GM23248 (cell line): ENCODE measurements around the gene STAT5A. TPM values are rescaled to one million over a fixed set of nuclear protein-coding genes. Genes with fewer than 3 reads are reported as not detected.
"Not testable (repeated sequence)": the region's sequence is repeated elsewhere in the genome, so short reads cannot be mapped to it uniquely, and the experiment has no call there.

Experiments
- DNase-seq: peaks from one replicate; pipeline ENCODE4 v3.0.0-alpha.2; 2015
- H2AFZ ChIP-seq: fragments of 200-600 bp; sonication (generic); 2 replicates; pipeline ENCODE4 v1.6.1; 2016; ENCODE audit warnings: antibody characterized with exemption
- H3F3A ChIP-seq: fragments of 200-600 bp; sonication (generic); 2 replicates; pipeline ENCODE4 v1.6.1; 2016; ENCODE audit warnings: mild to moderate bottlenecking, antibody characterized with exemption, mixed run types; ENCODE audit not compliant: insufficient read depth
- H3K27ac ChIP-seq: fragments of 200-600 bp; sonication (generic); 2 replicates; pipeline ENCODE4 v1.5.1; 2016; ENCODE audit warnings: mild to moderate bottlenecking
- H3K27me3 ChIP-seq: fragments of 200-600 bp; sonication (generic); replicated peaks from 2 replicates; pipeline ENCODE4 v1.6.1; 2016; ENCODE audit warnings: mild to moderate bottlenecking; ENCODE audit not compliant: insufficient read depth
- H3K36me3 ChIP-seq: fragments of 200-600 bp; sonication (generic); 2 replicates; pipeline ENCODE4 v1.6.1; 2016; ENCODE audit warnings: low read depth, mild to moderate bottlenecking
- H3K4me1 ChIP-seq: fragments of 200-600 bp; sonication (generic); 2 replicates; pipeline ENCODE4 v1.6.1; 2016; ENCODE audit warnings: mild to moderate bottlenecking; ENCODE audit not compliant: insufficient read depth
- H3K4me2 ChIP-seq: fragments of 200-600 bp; sonication (generic); one replicate; pipeline ENCODE4 v1.6.1; 2016; ENCODE audit warnings: mild to moderate bottlenecking; ENCODE audit not compliant: unreplicated experiment
- H3K4me3 ChIP-seq: fragments of 200-600 bp; sonication (generic); 2 replicates; pipeline ENCODE4 v1.5.1; 2016; ENCODE audit warnings: mild to moderate bottlenecking
- H3K79me2 ChIP-seq: fragments of 200-600 bp; sonication (generic); 2 replicates; pipeline ENCODE4 v1.6.1; 2016; ENCODE audit warnings: mild to moderate bottlenecking; ENCODE audit not compliant: insufficient read depth
- H3K9ac ChIP-seq: fragments of 200-600 bp; sonication (generic); 2 replicates; pipeline ENCODE4 v1.6.1; 2016; ENCODE audit warnings: mild to moderate bottlenecking
- H3K9me2 ChIP-seq: fragments of 200-600 bp; sonication (generic); 2 replicates; pipeline ENCODE4 v1.6.1; 2016; ENCODE audit warnings: mixed run types, mild to moderate bottlenecking, moderate library complexity; ENCODE audit not compliant: insufficient read depth
- H3K9me3 ChIP-seq: fragments of 200-600 bp; sonication (generic); one replicate; pipeline ENCODE4 v1.6.1; 2017; ENCODE audit warnings: low read depth
- H4K20me1 ChIP-seq: fragments of 200-600 bp; sonication (generic); 2 replicates; pipeline ENCODE4 v1.6.0; 2016; ENCODE audit not compliant: insufficient read depth
- EZH2 ChIP-seq: fragments of 200-600 bp; sonication (generic); IDR thresholded peaks from 2 replicates; pipeline ENCODE4 v1.6.1; 2018; ENCODE audit warnings: antibody characterized with exemption, mild to moderate bottlenecking; ENCODE audit not compliant: insufficient read depth, poor library complexity, severe bottlenecking
- EZH2phosphoT487 ChIP-seq: fragments of 200-600 bp; sonication (generic); IDR thresholded peaks from 2 replicates; pipeline ENCODE4 v1.6.1; 2018; ENCODE audit warnings: antibody characterized with exemption, moderate library complexity, mild to moderate bottlenecking, low read depth; ENCODE audit not compliant: insufficient read depth
- WGBS, 2 experiments: methylation state at CpG; one replicate each; pipeline ENCODE4 v1.1.6; 2015 to 2017; ENCODE audit warnings: low lambda C conversion rate in 2 of 2, low coverage in 1 of 2; ENCODE audit errors: missing lambda C conversion rate in 2 of 2; 5-methylcytosine and 5-hydroxymethylcytosine counted together
- in situ Hi-C: fragments of 300-500 bp; cut with MboI; formaldehyde crosslinking; loops from 2 replicates; pipeline ENCODE4 v1.15.0; 2020
- polyA plus RNA-seq: library from polyadenylated mRNA; unstranded; fragments of >200 nt; fragmentation: Nextera tagmentation; extraction: Ambion mirVana; gene quantifications from 2 replicates; pipeline ENCODE4 v1.2.1, GENCODE V29; 2016
- total RNA-seq: library from RNA; depleted of rRNA; stranded (reverse); fragments of >200 nt; shearing (Covaris generic); gene quantifications from 2 replicates; pipeline ENCODE4 v1.2.3, GENCODE V29; 2014

The STAT5A gene
- total and polyA plus RNA-seq, 2 experiments from 2014 or later, result 6.8 to 26.3 TPM

- no peak overlapping the region for H3K4me3 ChIP-seq
- in situ Hi-C loops, result no loop called here
- H3K9ac ChIP-seq, result no peak overlapping the region
- no peaks in the 10 kb centered on the region for H4K20me1 ChIP-seq
- H3K4me1 ChIP-seq, result peaks cover 12% of the 10 kb centered on the region
- H3K79me2 ChIP-seq, result peaks cover 22% of the 10 kb centered on the region
- H3K36me3 ChIP-seq, result peaks cover 32% of the 10 kb centered on the region
- 94 to 96% methylated on average over 10 of the region's 10 CpGs for WGBS, 2 experiments
- H3K9me3 ChIP-seq, result no peaks in the 10 kb centered on the region
- H2AFZ ChIP-seq, result no peak overlapping the region
- no peak overlapping the region for H3K27ac ChIP-seq
- no peak for DNase-seq
- H3F3A ChIP-seq, result peaks cover 24% of the 10 kb centered on the region; the same call in 1 of the 2 replicates
- H3K4me2 ChIP-seq, result no peak overlapping the region
- no peaks in the 10 kb centered on the region for H3K27me3 ChIP-seq
- H3K9me2 ChIP-seq, result no peaks in the 10 kb centered on the region
- TF ChIP-seq EZH2phosphoT487 (no peak), EZH2 (no peak)
These were observed 27.3 kb downstream of the STAT5A start for GRCh38 chr17:42315402-42316156.

GRCh38 chr17:42316755-42317154 is 28.5 kb downstream of the STAT5A start:
- Histone ChIP-seq H3K4me2 (no peak overlapping the region), H3K79me2 (peaks cover 29% of the 10 kb centered on the region), H3K36me3 (peaks cover 29% of the 10 kb centered on the region), H3K27me3 (no peaks in the 10 kb centered on the region), H3K9ac (no peak overlapping the region), H3K4me3 (no peak overlapping the region), H3K9me2 (no peaks in the 10 kb centered on the region), H4K20me1 (no peaks in the 10 kb centered on the region), H3K4me1 (peaks cover 7% of the 10 kb centered on the region), H3K9me3 (no peaks in the 10 kb centered on the region), H3F3A (peaks cover 14% of the 10 kb centered on the region; the same call in 1 of the 2 replicates), H3K27ac (no peak overlapping the region), H2AFZ (no peak overlapping the region)
- TF ChIP-seq EZH2phosphoT487, result no peak
- no peak for TF ChIP-seq EZH2
- in situ Hi-C loops, result no loop called here
- 96% methylated on average over 4 of the region's 4 CpGs for WGBS, 2 experiments
- no peak for DNase-seq

GRCh38 chr17:42317266-42317845 is 29.1 kb downstream of the STAT5A start:
- H3K9ac ChIP-seq, result no peak overlapping the region
- no peak overlapping the region for H3K4me3 ChIP-seq
- TF ChIP-seq EZH2phosphoT487, result no peak
- TF ChIP-seq EZH2, result no peak
- H3K4me1 ChIP-seq, result peaks cover 2% of the 10 kb centered on the region; the same call in 1 of the 2 replicates
- in situ Hi-C loops, result no loop called here
- peaks cover 35% of the 10 kb centered on the region for H3K79me2 ChIP-seq
- H3K36me3 ChIP-seq, result peaks cover 35% of the 10 kb centered on the region
- WGBS, 2 experiments, result 64 to 67% methylated on average over 5 of the region's 5 CpGs
- no peak overlapping the region for H3K4me2 ChIP-seq
- DNase-seq, result no peak
- no peaks in the 10 kb centered on the region for H3K9me2 ChIP-seq
- peaks cover 14% of the 10 kb centered on the region for H3F3A ChIP-seq
- no peak overlapping the region for H3K27ac ChIP-seq
- no peak overlapping the region for H2AFZ ChIP-seq
- H3K9me3 ChIP-seq, result no peaks in the 10 kb centered on the region
- H4K20me1 ChIP-seq, result no peaks in the 10 kb centered on the region
- H3K27me3 ChIP-seq, result no peaks in the 10 kb centered on the region

GRCh38 chr17:42317967-42318366 is 29.7 kb downstream of the STAT5A start:
- in situ Hi-C loops, H3K4me3 ChIP-seq: not testable (repeated sequence)

More at GRCh38 chr17:42317967-42318366, 29.7 kb downstream of the STAT5A start:
- peaks cover 37% of the 10 kb centered on the region for H3K36me3 ChIP-seq
- H3K27me3 ChIP-seq, H4K20me1 ChIP-seq, H3K9me2 ChIP-seq, H3K9ac ChIP-seq, H2AFZ ChIP-seq, H3K27ac ChIP-seq, H3K4me1 ChIP-seq, DNase-seq, H3K4me2 ChIP-seq, H3K9me3 ChIP-seq: not testable (repeated sequence)
- H3F3A ChIP-seq, result peaks cover 17% of the 10 kb centered on the region
- 82 to 96% methylated on average over 6 of the region's 6 CpGs for WGBS, 2 experiments
- peaks cover 36% of the 10 kb centered on the region for H3K79me2 ChIP-seq
